Ectodermal cell (in vitro differentiated cells): ENCODE measurements around the gene MAPT.

Experiments
- H3K27ac ChIP-seq: 2 replicates; pipeline ENCODE4 v1.7.0; 2013; ENCODE audit warnings: mild to moderate bottlenecking, low read depth, low read length; ENCODE audit not compliant: insufficient read depth, poor library complexity, severe bottlenecking
- H3K27me3 ChIP-seq: 2 replicates; pipeline ENCODE4 v1.7.0; 2013; ENCODE audit warnings: mild to moderate bottlenecking, low read length; ENCODE audit not compliant: insufficient read depth, control insufficient read depth, poor library complexity, severe bottlenecking
- H3K36me3 ChIP-seq: one replicate; pipeline ENCODE4 v1.7.0; 2013; ENCODE audit warnings: low read length; ENCODE audit not compliant: control insufficient read depth, insufficient read depth
- H3K4me1 ChIP-seq: one replicate; pipeline ENCODE4 v1.7.0; 2013; ENCODE audit warnings: low read length; ENCODE audit not compliant: control insufficient read depth, insufficient read depth
- H3K4me3 ChIP-seq: 2 replicates; pipeline ENCODE4 v1.7.0; 2013; ENCODE audit warnings: low read depth, low read length, control low read depth; ENCODE audit not compliant: insufficient read depth
- H3K9me3 ChIP-seq: 2 replicates; pipeline ENCODE4 v1.7.0; 2013; ENCODE audit warnings: mild to moderate bottlenecking, low read length, moderate library complexity; ENCODE audit not compliant: control insufficient read depth
- WGBS, 2 experiments: methylation state at CpG; one replicate each; pipeline ENCODE4 v1.1.7; 2013; ENCODE audit warnings: missing lambda C conversion rate in 2 of 2; 5-methylcytosine and 5-hydroxymethylcytosine counted together

Gene MAPT

GRCh38 chr17:45966606-45967280 lies 72.4 kb downstream of the MAPT start:
- H3K4me3 ChIP-seq = no peak overlapping the region
- H3K4me1 ChIP-seq = no peaks in the 10 kb centered on the region
- H3K27me3 ChIP-seq = no peaks in the 10 kb centered on the region
- no peaks in the 10 kb centered on the region for H3K36me3 ChIP-seq
- H3K27ac ChIP-seq = no peak overlapping the region
- no peaks in the 10 kb centered on the region for H3K9me3 ChIP-seq
- WGBS, 2 experiments = 76 to 85% methylated on average over 2 of the region's 2 CpGs

DNA sequence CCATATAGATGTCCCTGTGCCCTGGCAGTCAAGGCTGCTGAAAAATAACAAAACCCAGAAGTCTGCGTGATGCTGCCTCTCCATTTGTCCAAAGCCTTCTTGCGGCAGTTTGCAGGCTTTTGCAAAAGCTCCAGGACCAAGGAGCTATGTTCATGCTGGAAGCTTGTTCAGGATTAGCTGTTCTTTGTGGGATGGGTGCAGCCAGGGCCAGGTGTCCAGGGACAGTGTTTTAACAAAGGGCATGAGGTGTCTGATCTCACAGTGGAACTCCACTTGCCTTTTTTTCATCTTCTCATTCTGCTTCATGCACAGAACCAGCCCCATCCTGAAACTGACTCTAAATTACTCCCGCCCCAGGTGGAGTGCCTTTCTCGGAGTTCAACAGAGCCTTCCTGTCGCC lies 73.0 kb downstream of the MAPT start:
- no peaks in the 10 kb centered on the region for H3K4me1 ChIP-seq
- whole genome bisulfite sequencing, 2 experiments = 90 to 91% methylated on average over 5 of the region's 5 CpGs
- H3K9me3 ChIP-seq = no peaks in the 10 kb centered on the region
- no peak overlapping the region for H3K27ac ChIP-seq
- H3K27me3 ChIP-seq = no peaks in the 10 kb centered on the region
- H3K36me3 ChIP-seq = no peaks in the 10 kb centered on the region
- no peak overlapping the region for H3K4me3 ChIP-seq

DNA sequence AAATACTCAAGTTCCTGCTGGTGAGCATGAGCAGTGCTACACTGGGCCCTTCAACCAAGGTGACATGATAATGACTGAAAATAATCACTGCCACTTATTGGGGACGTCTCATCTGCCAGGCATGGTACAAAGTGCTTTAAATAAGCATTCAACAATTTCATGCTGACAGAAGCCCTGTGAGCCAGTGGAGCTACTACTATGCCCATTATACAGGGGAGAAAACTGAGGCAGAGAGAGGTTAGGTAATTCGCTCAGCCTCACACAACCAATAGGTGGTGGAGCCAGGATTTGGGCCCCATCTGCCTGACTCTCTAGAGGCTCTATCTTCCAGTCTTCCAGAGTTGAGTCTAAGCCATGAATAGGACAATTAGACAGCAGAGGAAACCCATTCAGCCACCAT lies 74.4 kb downstream of the MAPT start:
- Histone ChIP-seq H3K27me3 (no peaks in the 10 kb centered on the region), H3K27ac (no peak overlapping the region), H3K4me1 (no peaks in the 10 kb centered on the region), H3K4me3 (no peak overlapping the region), H3K36me3 (no peaks in the 10 kb centered on the region), H3K9me3 (no peaks in the 10 kb centered on the region)
- WGBS, 2 experiments = 93% methylated on average over 2 of the region's 2 CpGs

- no peaks in the 10 kb centered on the region for H3K9me3 ChIP-seq
- 83 to 88% methylated on average over 2 of the region's 2 CpGs for WGBS, 2 experiments
- H3K27ac ChIP-seq = no peak overlapping the region
- H3K36me3 ChIP-seq = no peaks in the 10 kb centered on the region
- no peaks in the 10 kb centered on the region for H3K4me1 ChIP-seq
- no peaks in the 10 kb centered on the region for H3K27me3 ChIP-seq
- no peak overlapping the region for H3K4me3 ChIP-seq
These were observed 75.4 kb downstream of the MAPT start for GRCh38 chr17:45969726-45970125.

DNA sequence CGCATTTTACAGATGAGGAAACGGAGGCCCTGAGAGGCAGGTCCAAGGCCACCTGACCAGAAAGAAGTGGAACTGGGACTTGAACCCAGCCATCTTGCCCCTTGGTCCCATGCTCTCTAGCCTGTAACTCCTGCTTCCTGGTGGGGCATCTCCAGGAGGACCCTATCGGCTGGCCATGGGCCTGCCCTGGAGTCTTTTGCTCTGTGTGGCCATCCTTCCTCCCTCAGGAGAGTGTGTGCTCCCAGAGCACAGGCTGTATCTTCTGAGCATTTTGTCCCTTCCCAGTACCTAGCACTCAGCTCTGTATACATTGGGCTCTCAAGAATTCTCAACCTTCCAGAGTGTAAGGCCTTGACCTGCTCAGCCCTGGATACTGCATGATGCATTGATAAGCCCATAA lies 76.3 kb downstream of the MAPT start:
- 93 to 95% methylated on average over 3 of the region's 3 CpGs for WGBS, 2 experiments
- H3K36me3 ChIP-seq = no peaks in the 10 kb centered on the region
- H3K27ac ChIP-seq = no peak overlapping the region
- H3K4me3 ChIP-seq = no peak overlapping the region
- no peaks in the 10 kb centered on the region for H3K27me3 ChIP-seq
- H3K9me3 ChIP-seq = no peaks in the 10 kb centered on the region
- H3K4me1 ChIP-seq = no peaks in the 10 kb centered on the region

DNA sequence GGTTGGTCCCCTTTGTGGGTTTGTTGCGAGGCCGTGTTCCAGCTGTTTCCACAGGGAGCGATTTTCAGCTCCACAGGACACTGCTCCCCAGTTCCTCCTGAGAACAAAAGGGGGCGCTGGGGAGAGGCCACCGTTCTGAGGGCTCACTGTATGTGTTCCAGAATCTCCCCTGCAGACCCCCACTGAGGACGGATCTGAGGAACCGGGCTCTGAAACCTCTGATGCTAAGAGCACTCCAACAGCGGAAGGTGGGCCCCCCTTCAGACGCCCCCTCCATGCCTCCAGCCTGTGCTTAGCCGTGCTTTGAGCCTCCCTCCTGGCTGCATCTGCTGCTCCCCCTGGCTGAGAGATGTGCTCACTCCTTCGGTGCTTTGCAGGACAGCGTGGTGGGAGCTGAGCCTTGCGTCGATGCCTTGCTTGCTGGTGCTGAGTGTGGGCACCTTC lies 77.4 kb downstream of the MAPT start:
- no peaks in the 10 kb centered on the region for H3K4me1 ChIP-seq
- H3K4me3 ChIP-seq = no peak overlapping the region
- H3K27me3 ChIP-seq = no peaks in the 10 kb centered on the region
- no peaks in the 10 kb centered on the region for H3K36me3 ChIP-seq
- H3K27ac ChIP-seq = no peak overlapping the region
- 58 to 61% methylated on average over 14 of the region's 14 CpGs for WGBS, 2 experiments
- no peaks in the 10 kb centered on the region for H3K9me3 ChIP-seq

GRCh38 chr17:45972531-45972930 lies 78.2 kb downstream of the MAPT start:
- no peak overlapping the region for H3K27ac ChIP-seq
- H3K27me3 ChIP-seq = no peaks in the 10 kb centered on the region
- no peaks in the 10 kb centered on the region for H3K9me3 ChIP-seq
- 95 to 99% methylated on average over 3 of the region's 3 CpGs for WGBS, 2 experiments
- no peak overlapping the region for H3K4me3 ChIP-seq
- no peaks in the 10 kb centered on the region for H3K4me1 ChIP-seq
- no peaks in the 10 kb centered on the region for H3K36me3 ChIP-seq

- Histone ChIP-seq H3K4me3 (no peak overlapping the region), H3K9me3 (no peaks in the 10 kb centered on the region), H3K27me3 (no peaks in the 10 kb centered on the region), H3K27ac (no peak overlapping the region), H3K36me3 (no peaks in the 10 kb centered on the region), H3K4me1 (no peaks in the 10 kb centered on the region)
- WGBS, 2 experiments = 93 to 95% methylated on average over 12 of the region's 12 CpGs
These were observed 78.9 kb downstream of the MAPT start for GRCh38 chr17:45973099-45973780.

GRCh38 chr17:45973946-45974859 lies 79.8 kb downstream of the MAPT start:
- no peaks in the 10 kb centered on the region for H3K4me1 ChIP-seq
- H3K27ac ChIP-seq = no peak overlapping the region
- H3K36me3 ChIP-seq = no peaks in the 10 kb centered on the region
- no peaks in the 10 kb centered on the region for H3K9me3 ChIP-seq
- 91 to 94% methylated on average over 17 of the region's 17 CpGs for WGBS, 2 experiments
- H3K4me3 ChIP-seq = no peak overlapping the region
- H3K27me3 ChIP-seq = no peaks in the 10 kb centered on the region
